ENCODE measurements around the gene NUDT17. TPM values are rescaled to one million over a fixed set of nuclear protein-coding genes. Genes with fewer than 3 reads are reported as not detected.
A peak's percentile ranks its signal among the peaks of the same experiment; 100 is the strongest.

Gene NUDT17
- total and polyA plus RNA-seq, 3 donors from 2014 or later, result 9.5 to 13.1 (median 9.5) TPM

- DNase-seq, result peak; percentile 94
- Histone ChIP-seq H3K4me1 (no peaks in the 10 kb centered on the region), H3K4me3 (peak within 1 kb of the TSS; percentile 68 to 82), H3K36me3 (ENCODE audit: low read depth, missing control alignments) (no peaks in the 10 kb centered on the region), H3K27ac (peak within 1 kb of the TSS; percentile 96 to 97), H3K27me3 (no peaks in the 10 kb centered on the region), H3K9me3 (no peaks in the 10 kb centered on the region)
- 0 to 1% methylated on average over 41 to 80 of the region's 89 CpGs for WGBS, 2 donors
- no peak for TF ChIP-seq CTCF (IDR thresholded peaks at IDR 0.05)
- TF ChIP-seq POLR2A (IDR thresholded peaks at IDR 0.05), result peak; percentile 39
- intact Hi-C loops (cut with DNase I; ENCODE audit: low total_unique reads), result no loop called here
Measured at GRCh38 chr1:145823565-145824498, 21.6 kb upstream of the NUDT17 start, which contains the start of the genes POLR3C and RNF115. POLR3C (plus strand) TSS chr1:145824200; CDS start chr1:145825777, 1,577 bp downstream. RNF115 (minus strand) TSS chr1:145824095; CDS start chr1:145823873, 222 bp downstream.

DNA sequence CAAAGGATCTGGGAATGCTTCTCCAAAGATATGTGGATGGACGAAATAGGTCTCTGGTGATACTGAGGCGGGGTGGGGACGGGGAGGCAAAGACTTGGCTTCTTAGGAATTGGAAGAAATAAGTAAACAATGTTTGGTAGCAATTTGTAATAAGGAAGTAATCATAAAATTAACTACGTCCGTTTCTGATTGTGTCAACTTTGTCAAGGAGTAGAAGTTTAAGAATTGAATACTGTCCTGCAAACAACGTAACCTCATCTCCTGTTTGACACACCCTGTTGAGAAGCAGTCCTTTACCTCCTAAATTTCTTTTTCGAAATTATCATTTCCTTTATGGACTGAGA, 21.0 kb upstream of the NUDT17 start:
- 0% methylated on average over 7 of the region's 7 CpGs for WGBS, 2 donors
- Histone ChIP-seq H3K9me3 (no peaks in the 10 kb centered on the region), H3K4me1 (no peaks in the 10 kb centered on the region), H3K27ac (peak overlapping the region; percentile 96 to 97), H3K4me3 (peak overlapping the region; percentile 68 to 82), H3K27me3 (no peaks in the 10 kb centered on the region), H3K36me3 (ENCODE audit: low read depth, missing control alignments) (no peaks in the 10 kb centered on the region)
- intact Hi-C loops (cut with DNase I; ENCODE audit: low total_unique reads), result no loop called here
- TF ChIP-seq POLR2A (IDR thresholded peaks at IDR 0.05), result no peak
- no peak for TF ChIP-seq CTCF (IDR thresholded peaks at IDR 0.05)
- no peak for DNase-seq

DNA sequence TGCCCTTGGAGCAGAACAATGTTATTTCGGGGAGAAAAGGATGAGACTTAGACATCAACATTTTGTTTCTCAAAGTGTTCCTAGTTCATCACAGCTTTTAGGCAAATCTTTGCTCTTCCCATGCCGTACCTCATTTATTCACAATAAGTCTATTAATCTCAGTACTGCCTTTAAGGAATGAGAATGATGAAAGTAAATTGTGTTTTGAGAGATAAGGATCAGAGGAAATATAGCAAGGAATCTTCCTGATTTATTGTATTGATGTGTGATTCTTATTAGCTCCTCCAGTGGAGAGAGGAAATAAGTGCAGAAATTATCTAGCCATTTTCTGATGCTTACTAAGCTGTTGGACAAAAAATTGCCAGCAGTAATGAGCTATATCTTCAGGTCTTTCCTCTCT, 19.4 kb upstream of the NUDT17 start:
- 93% methylated on average over 2 of the region's 2 CpGs for WGBS, 2 donors
- Histone ChIP-seq H3K27ac (no peak overlapping the region), H3K36me3 (ENCODE audit: low read depth, missing control alignments) (no peaks in the 10 kb centered on the region), H3K27me3 (no peaks in the 10 kb centered on the region), H3K4me3 (no peak overlapping the region), H3K4me1 (no peaks in the 10 kb centered on the region), H3K9me3 (no peaks in the 10 kb centered on the region)
- TF ChIP-seq POLR2A (IDR thresholded peaks at IDR 0.05) (no peak), CTCF (IDR thresholded peaks at IDR 0.05) (no peak)
- intact Hi-C loops (cut with DNase I; ENCODE audit: low total_unique reads), result no loop called here
- DNase-seq, result no peak

DNA sequence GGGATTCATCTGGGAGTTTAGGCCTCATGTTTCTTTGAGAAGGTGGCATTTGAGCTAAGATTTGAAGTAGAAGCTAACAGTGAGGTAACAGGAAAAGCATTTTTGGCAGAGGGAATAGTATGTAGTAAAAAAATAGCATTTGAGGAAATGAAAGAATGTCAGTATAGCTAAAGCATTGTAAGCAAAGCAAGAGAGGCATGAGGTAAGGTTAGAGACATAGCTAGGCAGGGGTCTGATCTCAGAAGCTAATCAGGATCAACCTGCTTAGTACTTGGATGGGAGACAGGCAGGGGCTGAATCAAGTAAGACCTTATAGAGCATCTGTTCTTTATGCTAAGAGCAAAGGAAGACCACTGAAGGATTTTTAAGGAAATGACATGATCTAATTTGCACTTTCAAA, 17.5 kb upstream of the NUDT17 start:
- Histone ChIP-seq H3K4me1 (no peaks in the 10 kb centered on the region), H3K27me3 (no peaks in the 10 kb centered on the region), H3K4me3 (no peak overlapping the region), H3K36me3 (ENCODE audit: low read depth, missing control alignments) (no peaks in the 10 kb centered on the region), H3K9me3 (no peaks in the 10 kb centered on the region), H3K27ac (no peak overlapping the region)
- DNase-seq, result no peak
- TF ChIP-seq CTCF (IDR thresholded peaks at IDR 0.05) (no peak), POLR2A (IDR thresholded peaks at IDR 0.05) (no peak)
- intact Hi-C loops (cut with DNase I; ENCODE audit: low total_unique reads), result no loop called here

Data from testis (tissue), 3 donors.